HCT116 (cell line): ENCODE measurements around the gene SIRT3. TPM values are rescaled to one million over a fixed set of nuclear protein-coding genes. Genes with fewer than 3 reads are reported as not detected.

Experiments
- ATAC-seq: fragments of 200-7000 bp; cut with Tn5 transposase; 2 replicates; pipeline ENCODE4 v1.9.1; 2020; ENCODE audit warnings: mild to moderate bottlenecking, moderate library complexity
- BruUV-seq: library from RNA; stranded (reverse); fragments of 400-500 nt; replicated peaks from 2 replicates; lab custom pipeline; 2021; lab: Mats Ljungman, UMichigan
- CTCF ChIA-PET: fragments of 300-600 bp; sonication (Branson Sonifier 250); formaldehyde crosslinking; loops from one replicate; lab custom pipeline; 2021; ENCODE audit warnings: antibody characterized with exemption; lab: Charles Lee
- POLR2A ChIA-PET: fragments of 300-600, 350-600 bp; sonication (Branson Sonifier 250); formaldehyde crosslinking; loops from one replicate; lab custom pipeline; 2021; ENCODE audit warnings: antibody characterized with exemption; lab: Charles Lee
- RAD21 ChIA-PET, 2 experiments: fragments of 300-600 bp; sonication (Branson Sonifier 250); formaldehyde crosslinking; loops; one replicate each; lab custom pipeline; 2023; ENCODE audit warnings: low total read pairs in 2 of 2; ENCODE audit not compliant: uncharacterized antibody in 2 of 2, unreplicated experiment in 2 of 2, low non-redundant PET in 1 of 2; lab: Charles Lee
- DNase-seq: peaks from one replicate; pipeline ENCODE4 v3.0.0-alpha.2; 2010; ENCODE audit warnings: low read depth, low spot score
- H2AFZ ChIP-seq: fragments of 200-600 bp; shearing (Covaris generic), sonication (generic); 2 replicates; pipeline ENCODE4 v1.6.1; 2017; ENCODE audit warnings: low read depth, mixed run types, mixed read lengths, antibody characterized with exemption, low read length; ENCODE audit not compliant: poor library complexity, severe bottlenecking
- H3K27ac ChIP-seq: 2 replicates; pipeline ENCODE4 v1.5.1; 2012; ENCODE audit warnings: low read depth, low read length
- H3K27me3 ChIP-seq: fragments of 200-600 bp; sonication (generic); 2 replicates; pipeline ENCODE4 v1.6.1; 2016; ENCODE audit warnings: mixed run types, low read length, mixed read lengths; ENCODE audit not compliant: insufficient read depth
- H3K36me3 ChIP-seq, 2 experiments: fragments of 200-500 bp in 1 of 2; fragments of 200-600 bp in 1 of 2; sonication (Bioruptor generic) in 1 of 2; sonication (generic) in 1 of 2; 2 replicates each; pipeline versions ENCODE4 v1.5.1 to v1.6.1; 2014 to 2016; ENCODE audit warnings: low read length in 2 of 2, inconsistent platforms in 1 of 2, mixed read lengths in 1 of 2, mixed run types in 1 of 2; ENCODE audit not compliant: insufficient read depth in 2 of 2, control insufficient read depth in 1 of 2
- H3K4me1 ChIP-seq, 2 experiments: fragments of 200-600 bp in 1 of 2; sonication (generic) in 1 of 2; 2 replicates each; pipeline versions ENCODE4 v1.5.1 to v1.6.1; 2012 to 2017; ENCODE audit warnings: low read length in 2 of 2, inconsistent platforms in 1 of 2, mild to moderate bottlenecking in 1 of 2, mixed read lengths in 1 of 2, mixed run types in 1 of 2, moderate library complexity in 1 of 2; ENCODE audit not compliant: insufficient read depth in 2 of 2, control insufficient read depth in 1 of 2
- H3K4me2 ChIP-seq: fragments of 200-600 bp; sonication (generic); 2 replicates; pipeline ENCODE4 v1.6.1; 2017; ENCODE audit warnings: mixed run types, low read length, mixed read lengths
- H3K4me3 ChIP-seq, 2 experiments: fragments of 200-600 bp in 1 of 2; sonication (generic) in 1 of 2; replicated peaks in 1 of 2; 2 replicates each; pipeline ENCODE4 v1.5.1; 2011 to 2016; ENCODE audit warnings: low read length in 2 of 2, control low read depth in 1 of 2, low read depth in 1 of 2, mild to moderate bottlenecking in 1 of 2, mixed read lengths in 1 of 2, mixed run types in 1 of 2
- H3K79me2 ChIP-seq: fragments of 200-600 bp; sonication (generic); 2 replicates; pipeline ENCODE4 v1.6.1; 2017; ENCODE audit warnings: mild to moderate bottlenecking, mixed run types, low read length, moderate library complexity, mixed read lengths; ENCODE audit not compliant: insufficient read depth
- H3K9ac ChIP-seq: fragments of 200-600 bp; sonication (generic); 2 replicates; pipeline ENCODE4 v1.6.1; 2016; ENCODE audit warnings: low read length, mixed read lengths
- H3K9me2 ChIP-seq: fragments of 200-600 bp; sonication (generic), shearing (Covaris generic); 2 replicates; pipeline ENCODE4 v1.6.1; 2017; ENCODE audit warnings: mixed run types, mild to moderate bottlenecking, moderate library complexity; ENCODE audit not compliant: insufficient read depth
- H3K9me3 ChIP-seq, 2 experiments: fragments of 200-500 bp in 1 of 2; fragments of 200-600 bp in 1 of 2; sonication (Bioruptor generic) in 1 of 2; sonication (generic) in 1 of 2; 2 replicates each; pipeline ENCODE4 v1.6.1; 2014 to 2017; ENCODE audit warnings: low read length in 2 of 2, mixed read lengths in 2 of 2, inconsistent platforms in 1 of 2, low read depth in 1 of 2, mild to moderate bottlenecking in 1 of 2, mixed run types in 1 of 2, moderate library complexity in 1 of 2; ENCODE audit not compliant: control insufficient read depth in 1 of 2, insufficient read depth in 1 of 2
- H4K20me1 ChIP-seq: fragments of 200-600 bp; sonication (generic), shearing (Covaris generic); 2 replicates; pipeline ENCODE4 v1.6.1; 2017; ENCODE audit warnings: mixed run types, mild to moderate bottlenecking, moderate library complexity; ENCODE audit not compliant: insufficient read depth
- CTCF ChIP-seq, 3 experiments: fragments of 200-600 bp in 1 of 3; sonication (generic) in 1 of 3; IDR thresholded peaks in 2 of 3; conservative IDR thresholded peaks in 1 of 3; 2 replicates each; pipeline ENCODE4 v1.5.1; 2012 to 2017; ENCODE audit warnings: low read depth in 2 of 3, low read length in 2 of 3, antibody characterized with exemption in 1 of 3, borderline replicate concordance in 1 of 3, control low read depth in 1 of 3, mild to moderate bottlenecking in 1 of 3, mixed read lengths in 1 of 3, mixed run types in 1 of 3, moderate library complexity in 1 of 3; ENCODE audit not compliant: insufficient read depth in 1 of 3
- EGR1 ChIP-seq: IDR thresholded peaks from 2 replicates; pipeline ENCODE4 v1.6.1; 2012; ENCODE audit warnings: low read depth
- EZH2phosphoT487 ChIP-seq: fragments of 200-600 bp; IDR thresholded peaks from 2 replicates; pipeline ENCODE4 v1.6.1; 2018; ENCODE audit warnings: antibody characterized with exemption, borderline replicate concordance
- MAX ChIP-seq: IDR thresholded peaks from 2 replicates; pipeline ENCODE4 v1.6.1; 2012
- POLR2A ChIP-seq: IDR thresholded peaks from 2 replicates; pipeline ENCODE4 v1.7.0; 2011; ENCODE audit warnings: borderline replicate concordance; ENCODE audit not compliant: insufficient read depth, insufficient read length; ENCODE audit errors: extremely low read depth
- RAD21 ChIP-seq: IDR thresholded peaks from 2 replicates; pipeline ENCODE4 v1.6.1; 2012; ENCODE audit warnings: low read depth, mild to moderate bottlenecking
- SP1 ChIP-seq: IDR thresholded peaks from 2 replicates; pipeline ENCODE4 v1.6.1; 2012; ENCODE audit warnings: low read depth
- ZNF274 ChIP-seq: fragments of 200-500 bp; sonication (Bioruptor generic); IDR thresholded peaks from 2 replicates; pipeline ENCODE4 v1.6.1; 2014; ENCODE audit warnings: mild to moderate bottlenecking, low read depth, low read length, inconsistent platforms
- intact Hi-C: fragments of 100-400 bp; cut with micrococcal nuclease; formaldehyde crosslinking; loops from 2 replicates; pipeline ENCODE4 v1.10.0; 2022
- total RNA-seq: library from RNA; stranded (reverse); gene quantifications from one replicate; pipeline ENCODE4 v1.2.1, GENCODE V29; 2021; ENCODE audit not compliant: unreplicated experiment

The SIRT3 gene
- total RNA-seq, 1 experiment from 2014 or later = 17.9 TPM

- TF ChIP-seq CTCF (IDR thresholded peaks at IDR 0.05 in 2 of 3, conservative IDR thresholded peaks at IDR 0.05 in 1 of 3; ENCODE audit: borderline replicate concordance in 1 of 3, insufficient read depth in 1 of 3, low read depth in 2 of 3, low read length in 2 of 3) (no peak), MAX (no peak), RAD21 (no peak), EGR1 (no peak), EZH2phosphoT487 (no peak), POLR2A (no peak)
Observed at GRCh38 chr11:279040-279965, 43.2 kb upstream of the SIRT3 start (continued).

- Histone ChIP-seq H3K9me2 (no peaks in the 10 kb centered on the region), H3K36me3 (no peaks in the 10 kb centered on the region), H3K27ac (no peak within 1 kb of the TSS; the same call in 1 of the 2 replicates), H3K4me2 (no peak within 1 kb of the TSS), H3K4me3 (no peak within 1 kb of the TSS), H3K9me3 (no peaks in the 10 kb centered on the region), H3K4me1 (peaks cover 0 to 3% of the 10 kb centered on the region in 2 experiments; a peak in 1 of 4 replicates), H3K27me3 (no peaks in the 10 kb centered on the region), H3K9ac (no peak within 1 kb of the TSS), H4K20me1 (no peaks in the 10 kb centered on the region), H2AFZ (no peak within 1 kb of the TSS), H3K79me2 (no peaks in the 10 kb centered on the region)
- ChIA-PET POLR2A (no interaction called here), CTCF (no interaction called here), RAD21 (no interaction called here)
- DNase-seq = no peak
- no TSS peak for BruUV-seq
- intact Hi-C loops = no loop called here
- ATAC-seq = no peak
- TF ChIP-seq MAX (no peak), EZH2phosphoT487 (no peak), SP1 (no peak), ZNF274 (no peak)
Observed at GRCh38 chr11:278001-278951, 42.1 kb upstream of the SIRT3 start, which contains the start of gene NLRP6. Gene NLRP6, plus strand, starts transcription at chr11:278407. Its CDS starts 163 bp downstream, at chr11:278570.
